H1 (cell line): ENCODE data around the gene FKRP. TPM values are rescaled to one million over a fixed set of nuclear protein-coding genes. Genes with fewer than 3 reads are reported as not detected.

Source experiments
- BRCA1 ChIP-seq: IDR thresholded peaks from 2 replicates; pipeline ENCODE4 v1.6.1; 2012; ENCODE audit warnings: low read depth, low read length, improper control_type of control experiment
- FOSL1 ChIP-seq: IDR thresholded peaks from 2 replicates; pipeline ENCODE4 v1.6.1; 2011; ENCODE audit warnings: mild to moderate bottlenecking, low read depth, low read length, moderate library complexity; ENCODE audit not compliant: insufficient read depth
- GABPA ChIP-seq: IDR thresholded peaks from 2 replicates; pipeline ENCODE4 v1.6.1; 2011; ENCODE audit warnings: mild to moderate bottlenecking, low read length, moderate library complexity, borderline replicate concordance; ENCODE audit not compliant: insufficient read depth
- HDAC6 ChIP-seq: IDR thresholded peaks from one replicate; pipeline ENCODE4 v1.7.1; 2012; ENCODE audit warnings: low read depth, mild to moderate bottlenecking, inconsistent platforms, low read length, moderate library complexity
- JUN ChIP-seq: IDR thresholded peaks from 2 replicates; pipeline ENCODE4 v1.6.1; 2011; ENCODE audit warnings: low read depth, mild to moderate bottlenecking, improper control_type of control experiment, low read length
- SIRT6 ChIP-seq: IDR thresholded peaks from one replicate; pipeline ENCODE4 v1.7.1; 2012; ENCODE audit warnings: low read length, inconsistent platforms
- SP4 ChIP-seq: IDR thresholded peaks from 2 replicates; pipeline ENCODE4 v1.6.1; 2012; ENCODE audit warnings: low read length, inconsistent platforms
- polyA plus RNA-seq, 7 experiments: library from polyadenylated mRNA; depleted of rRNA in 3 of 7; stranded (reverse) in 5 of 7; unstranded in 2 of 7; fragments of >200 nt in 5 of 7; fragments of 200-250 nt in 2 of 7; gene quantifications; 1 replicate in 5 of 7; 2 replicates in 1 of 7; 4 replicates in 1 of 7; pipeline versions ENCODE4 v1.2.1 to v1.2.3, GENCODE V29; 2011 to 2013; ENCODE audit warnings: missing spikeins in 2 of 7, mixed read lengths in 2 of 7
- total RNA-seq: library from RNA; stranded (reverse); fragmentation: NEBNext Ultra II Directional; extraction: Animal tissue kit (Norgen Biotek cat#: 25700); gene quantifications from 2 replicates; pipeline ENCODE4 v1.2.1, GENCODE V29; 2021
- TF ChIP-seq, protein P1 (sequence below): fragments of 300-600 bp; sonication (generic); IDR thresholded peaks from 2 replicates; pipeline ENCODE4 v1.7.1; 2012; ENCODE audit warnings: low read length, moderate library complexity, mild to moderate bottlenecking, inconsistent platforms; ENCODE audit not compliant: insufficient replicate concordance

Gene FKRP
- total and polyA plus RNA-seq, 2 of the 8 experiments (the other 6 are each of a cell fraction or from before 2014, with no cell fraction given) = 17.1 to 24.4 TPM

- TF ChIP-seq, protein P1, sequence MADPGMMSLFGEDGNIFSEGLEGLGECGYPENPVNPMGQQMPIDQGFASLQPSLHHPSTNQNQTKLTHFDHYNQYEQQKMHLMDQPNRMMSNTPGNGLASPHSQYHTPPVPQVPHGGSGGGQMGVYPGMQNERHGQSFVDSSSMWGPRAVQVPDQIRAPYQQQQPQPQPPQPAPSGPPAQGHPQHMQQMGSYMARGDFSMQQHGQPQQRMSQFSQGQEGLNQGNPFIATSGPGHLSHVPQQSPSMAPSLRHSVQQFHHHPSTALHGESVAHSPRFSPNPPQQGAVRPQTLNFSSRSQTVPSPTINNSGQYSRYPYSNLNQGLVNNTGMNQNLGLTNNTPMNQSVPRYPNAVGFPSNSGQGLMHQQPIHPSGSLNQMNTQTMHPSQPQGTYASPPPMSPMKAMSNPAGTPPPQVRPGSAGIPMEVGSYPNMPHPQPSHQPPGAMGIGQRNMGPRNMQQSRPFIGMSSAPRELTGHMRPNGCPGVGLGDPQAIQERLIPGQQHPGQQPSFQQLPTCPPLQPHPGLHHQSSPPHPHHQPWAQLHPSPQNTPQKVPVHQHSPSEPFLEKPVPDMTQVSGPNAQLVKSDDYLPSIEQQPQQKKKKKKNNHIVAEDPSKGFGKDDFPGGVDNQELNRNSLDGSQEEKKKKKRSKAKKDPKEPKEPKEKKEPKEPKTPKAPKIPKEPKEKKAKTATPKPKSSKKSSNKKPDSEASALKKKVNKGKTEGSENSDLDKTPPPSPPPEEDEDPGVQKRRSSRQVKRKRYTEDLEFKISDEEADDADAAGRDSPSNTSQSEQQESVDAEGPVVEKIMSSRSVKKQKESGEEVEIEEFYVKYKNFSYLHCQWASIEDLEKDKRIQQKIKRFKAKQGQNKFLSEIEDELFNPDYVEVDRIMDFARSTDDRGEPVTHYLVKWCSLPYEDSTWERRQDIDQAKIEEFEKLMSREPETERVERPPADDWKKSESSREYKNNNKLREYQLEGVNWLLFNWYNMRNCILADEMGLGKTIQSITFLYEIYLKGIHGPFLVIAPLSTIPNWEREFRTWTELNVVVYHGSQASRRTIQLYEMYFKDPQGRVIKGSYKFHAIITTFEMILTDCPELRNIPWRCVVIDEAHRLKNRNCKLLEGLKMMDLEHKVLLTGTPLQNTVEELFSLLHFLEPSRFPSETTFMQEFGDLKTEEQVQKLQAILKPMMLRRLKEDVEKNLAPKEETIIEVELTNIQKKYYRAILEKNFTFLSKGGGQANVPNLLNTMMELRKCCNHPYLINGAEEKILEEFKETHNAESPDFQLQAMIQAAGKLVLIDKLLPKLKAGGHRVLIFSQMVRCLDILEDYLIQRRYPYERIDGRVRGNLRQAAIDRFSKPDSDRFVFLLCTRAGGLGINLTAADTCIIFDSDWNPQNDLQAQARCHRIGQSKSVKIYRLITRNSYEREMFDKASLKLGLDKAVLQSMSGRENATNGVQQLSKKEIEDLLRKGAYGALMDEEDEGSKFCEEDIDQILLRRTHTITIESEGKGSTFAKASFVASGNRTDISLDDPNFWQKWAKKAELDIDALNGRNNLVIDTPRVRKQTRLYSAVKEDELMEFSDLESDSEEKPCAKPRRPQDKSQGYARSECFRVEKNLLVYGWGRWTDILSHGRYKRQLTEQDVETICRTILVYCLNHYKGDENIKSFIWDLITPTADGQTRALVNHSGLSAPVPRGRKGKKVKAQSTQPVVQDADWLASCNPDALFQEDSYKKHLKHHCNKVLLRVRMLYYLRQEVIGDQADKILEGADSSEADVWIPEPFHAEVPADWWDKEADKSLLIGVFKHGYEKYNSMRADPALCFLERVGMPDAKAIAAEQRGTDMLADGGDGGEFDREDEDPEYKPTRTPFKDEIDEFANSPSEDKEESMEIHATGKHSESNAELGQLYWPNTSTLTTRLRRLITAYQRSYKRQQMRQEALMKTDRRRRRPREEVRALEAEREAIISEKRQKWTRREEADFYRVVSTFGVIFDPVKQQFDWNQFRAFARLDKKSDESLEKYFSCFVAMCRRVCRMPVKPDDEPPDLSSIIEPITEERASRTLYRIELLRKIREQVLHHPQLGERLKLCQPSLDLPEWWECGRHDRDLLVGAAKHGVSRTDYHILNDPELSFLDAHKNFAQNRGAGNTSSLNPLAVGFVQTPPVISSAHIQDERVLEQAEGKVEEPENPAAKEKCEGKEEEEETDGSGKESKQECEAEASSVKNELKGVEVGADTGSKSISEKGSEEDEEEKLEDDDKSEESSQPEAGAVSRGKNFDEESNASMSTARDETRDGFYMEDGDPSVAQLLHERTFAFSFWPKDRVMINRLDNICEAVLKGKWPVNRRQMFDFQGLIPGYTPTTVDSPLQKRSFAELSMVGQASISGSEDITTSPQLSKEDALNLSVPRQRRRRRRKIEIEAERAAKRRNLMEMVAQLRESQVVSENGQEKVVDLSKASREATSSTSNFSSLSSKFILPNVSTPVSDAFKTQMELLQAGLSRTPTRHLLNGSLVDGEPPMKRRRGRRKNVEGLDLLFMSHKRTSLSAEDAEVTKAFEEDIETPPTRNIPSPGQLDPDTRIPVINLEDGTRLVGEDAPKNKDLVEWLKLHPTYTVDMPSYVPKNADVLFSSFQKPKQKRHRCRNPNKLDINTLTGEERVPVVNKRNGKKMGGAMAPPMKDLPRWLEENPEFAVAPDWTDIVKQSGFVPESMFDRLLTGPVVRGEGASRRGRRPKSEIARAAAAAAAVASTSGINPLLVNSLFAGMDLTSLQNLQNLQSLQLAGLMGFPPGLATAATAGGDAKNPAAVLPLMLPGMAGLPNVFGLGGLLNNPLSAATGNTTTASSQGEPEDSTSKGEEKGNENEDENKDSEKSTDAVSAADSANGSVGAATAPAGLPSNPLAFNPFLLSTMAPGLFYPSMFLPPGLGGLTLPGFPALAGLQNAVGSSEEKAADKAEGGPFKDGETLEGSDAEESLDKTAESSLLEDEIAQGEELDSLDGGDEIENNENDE = no peak
- no peak for TF ChIP-seq JUN
- TF ChIP-seq BRCA1 = no peak
- TF ChIP-seq SP4 = no peak
- no peak for TF ChIP-seq SIRT6
- no peak for TF ChIP-seq GABPA
- TF ChIP-seq HDAC6 = no peak
- no peak for TF ChIP-seq FOSL1
Measured at GRCh38 chr19:46732966-46733689, 12.7 kb upstream of the FKRP start (continued).
